Measurements from ENCODE around the gene GPATCH8.

Gene GPATCH8

DNA sequence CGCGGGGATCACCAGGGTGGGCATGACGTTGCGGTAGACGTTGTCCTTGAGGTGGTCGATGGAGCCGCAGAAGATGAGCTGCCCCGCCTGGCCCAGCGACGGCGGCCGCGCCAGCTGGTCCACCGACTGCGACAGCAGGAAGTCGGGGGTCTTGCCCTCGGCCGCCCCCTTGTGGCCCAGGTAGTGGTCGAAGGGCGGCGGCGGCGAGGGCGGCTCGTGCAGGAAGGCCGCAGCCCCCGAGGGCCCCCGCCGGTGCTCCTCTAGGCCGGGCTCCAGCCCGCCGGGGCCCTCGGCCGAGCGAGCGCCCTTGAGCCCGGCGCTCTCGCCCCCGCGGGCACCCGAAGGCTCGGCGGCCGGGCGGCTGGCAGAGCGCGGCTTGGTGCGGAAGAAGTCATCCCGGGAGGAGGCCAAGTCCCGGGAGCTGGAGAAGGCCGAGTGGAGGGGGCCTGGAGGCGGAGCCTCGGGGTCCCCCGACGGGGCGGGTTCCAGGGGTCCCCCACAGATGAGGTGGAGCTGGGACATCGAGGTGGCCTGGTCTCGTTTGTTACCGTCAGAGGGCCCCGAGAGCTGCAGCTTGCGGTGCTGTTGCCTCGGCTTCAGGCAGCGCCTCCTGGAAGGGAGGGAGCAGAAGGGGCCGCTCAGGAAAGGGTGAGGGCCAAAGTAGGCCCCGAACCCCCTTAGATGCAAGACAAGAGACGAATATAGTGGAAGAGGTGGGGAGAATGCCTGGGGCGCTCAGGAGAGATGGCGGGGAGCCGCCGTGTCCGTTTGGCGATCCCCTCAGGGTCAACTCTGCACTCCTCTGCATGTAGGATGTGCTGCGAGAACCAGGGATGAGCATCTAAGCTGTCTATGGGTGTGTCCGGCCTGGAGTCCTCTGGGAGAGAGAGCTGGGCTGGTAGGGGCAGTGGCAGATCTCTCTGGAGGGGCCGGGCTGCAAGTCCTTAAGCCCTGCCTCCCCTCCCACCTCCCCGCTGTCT lies 148.3 kb downstream of the GPATCH8 start:
- DNase-seq (ENCODE audit: low spot score), result no peak

DNA sequence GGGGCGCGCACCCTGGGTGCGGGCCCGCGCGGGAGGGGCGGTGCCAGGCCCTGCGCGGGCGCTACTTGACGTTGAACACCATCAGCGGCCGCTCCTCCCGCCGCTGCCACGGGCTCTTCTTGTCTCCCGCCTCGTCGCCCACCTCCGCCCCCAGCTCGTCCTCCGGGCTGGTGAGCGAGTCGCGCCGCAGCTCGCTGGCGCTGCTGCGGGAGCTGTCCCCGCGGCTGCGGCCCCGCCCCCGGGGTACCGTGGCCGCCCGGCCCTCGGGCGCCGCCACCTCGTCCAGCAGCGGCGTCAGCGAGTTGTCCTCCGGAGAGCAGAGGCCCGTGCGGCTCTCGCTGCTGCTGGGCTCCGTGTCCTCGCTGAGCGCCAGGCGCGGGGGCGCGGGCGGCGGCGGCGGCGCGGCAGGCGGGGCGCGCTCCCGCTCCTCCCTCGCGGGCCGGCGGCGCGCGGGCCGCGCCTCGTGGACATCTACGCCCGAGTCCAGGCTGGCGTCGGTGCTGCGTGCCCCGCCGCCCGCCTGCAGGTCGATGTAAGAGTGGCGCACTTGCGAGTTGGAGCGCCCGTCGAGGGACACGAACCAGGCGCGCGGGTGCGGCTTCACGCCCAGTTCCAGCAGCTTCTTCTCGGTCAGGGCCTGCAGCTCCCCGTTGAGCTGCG lies 149.4 kb downstream of the GPATCH8 start:
- no peak for DNase-seq (ENCODE audit: low spot score)

DNA sequence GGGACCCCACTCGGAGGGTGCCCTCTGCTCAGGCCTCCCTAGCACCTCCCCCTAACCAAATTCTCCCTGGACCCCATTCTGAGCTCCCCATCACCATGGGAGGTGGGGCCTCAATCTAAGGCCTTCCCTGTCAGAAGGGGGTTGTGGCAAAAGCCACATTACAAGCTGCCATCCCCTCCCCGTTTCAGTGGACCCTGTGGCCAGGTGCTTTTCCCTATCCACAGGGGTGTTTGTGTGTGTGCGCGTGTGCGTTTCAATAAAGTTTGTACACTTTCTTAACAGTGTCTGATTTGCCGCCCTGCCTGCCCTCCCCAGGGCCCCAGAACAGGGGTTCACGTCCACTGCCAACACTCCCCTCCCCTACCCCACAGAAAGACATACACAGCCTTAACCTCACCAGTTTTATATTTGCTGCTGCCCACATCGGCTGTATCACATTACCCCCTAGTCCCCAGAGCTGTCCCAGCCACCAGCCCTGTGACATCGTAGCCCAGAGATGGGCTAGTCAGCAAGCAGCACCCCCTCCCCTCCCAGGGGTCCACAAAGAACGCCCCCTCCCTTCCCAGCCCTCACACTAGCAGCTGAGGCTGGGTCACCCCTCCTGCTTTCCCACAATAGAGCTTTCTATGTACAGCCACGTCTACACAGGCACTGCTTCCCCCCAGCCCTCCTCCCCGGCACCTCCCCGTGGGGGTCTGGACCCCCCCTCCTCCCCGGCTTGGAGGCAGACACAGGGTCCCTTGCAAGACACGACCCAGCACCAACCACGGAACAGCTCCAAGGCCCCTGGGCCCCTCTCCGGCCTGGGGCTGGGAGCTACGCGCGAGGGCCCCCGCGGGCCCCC lies 150.2 kb downstream of the GPATCH8 start:
- no peak for DNase-seq (ENCODE audit: low spot score)

DNA sequence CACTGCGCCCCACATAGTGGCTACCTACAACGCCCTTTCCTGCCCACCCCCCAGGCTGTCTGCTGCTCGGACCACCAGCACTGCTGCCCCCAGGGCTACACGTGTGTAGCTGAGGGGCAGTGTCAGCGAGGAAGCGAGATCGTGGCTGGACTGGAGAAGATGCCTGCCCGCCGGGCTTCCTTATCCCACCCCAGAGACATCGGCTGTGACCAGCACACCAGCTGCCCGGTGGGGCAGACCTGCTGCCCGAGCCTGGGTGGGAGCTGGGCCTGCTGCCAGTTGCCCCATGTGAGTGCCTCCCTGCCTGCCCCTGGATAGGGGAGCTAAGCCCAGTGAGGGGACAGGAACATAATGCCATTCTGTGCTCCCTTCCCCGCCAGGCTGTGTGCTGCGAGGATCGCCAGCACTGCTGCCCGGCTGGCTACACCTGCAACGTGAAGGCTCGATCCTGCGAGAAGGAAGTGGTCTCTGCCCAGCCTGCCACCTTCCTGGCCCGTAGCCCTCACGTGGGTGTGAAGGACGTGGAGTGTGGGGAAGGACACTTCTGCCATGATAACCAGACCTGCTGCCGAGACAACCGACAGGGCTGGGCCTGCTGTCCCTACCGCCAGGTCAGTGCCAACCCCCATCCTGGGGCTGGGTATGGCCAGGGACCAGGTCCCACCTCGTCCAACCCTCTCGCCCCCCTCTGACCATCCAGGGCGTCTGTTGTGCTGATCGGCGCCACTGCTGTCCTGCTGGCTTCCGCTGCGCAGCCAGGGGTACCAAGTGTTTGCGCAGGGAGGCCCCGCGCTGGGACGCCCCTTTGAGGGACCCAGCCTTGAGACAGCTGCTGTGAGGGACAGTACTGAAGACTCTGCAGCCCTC lies 151.0 kb downstream of the GPATCH8 start:
- no peak for DNase-seq (ENCODE audit: low spot score)

DNA sequence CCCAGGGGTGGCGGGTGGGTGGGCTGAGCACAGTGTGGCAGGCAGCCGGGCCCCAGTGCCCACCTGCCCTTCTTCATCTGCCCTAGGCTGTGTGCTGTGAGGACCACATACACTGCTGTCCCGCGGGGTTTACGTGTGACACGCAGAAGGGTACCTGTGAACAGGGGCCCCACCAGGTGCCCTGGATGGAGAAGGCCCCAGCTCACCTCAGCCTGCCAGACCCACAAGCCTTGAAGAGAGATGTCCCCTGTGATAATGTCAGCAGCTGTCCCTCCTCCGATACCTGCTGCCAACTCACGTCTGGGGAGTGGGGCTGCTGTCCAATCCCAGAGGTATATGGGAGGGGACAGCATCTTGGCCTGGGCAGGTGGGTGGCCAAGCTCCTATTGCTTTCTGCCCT lies 151.7 kb downstream of the GPATCH8 start:
- DNase-seq (ENCODE audit: low spot score), result no peak

DNA sequence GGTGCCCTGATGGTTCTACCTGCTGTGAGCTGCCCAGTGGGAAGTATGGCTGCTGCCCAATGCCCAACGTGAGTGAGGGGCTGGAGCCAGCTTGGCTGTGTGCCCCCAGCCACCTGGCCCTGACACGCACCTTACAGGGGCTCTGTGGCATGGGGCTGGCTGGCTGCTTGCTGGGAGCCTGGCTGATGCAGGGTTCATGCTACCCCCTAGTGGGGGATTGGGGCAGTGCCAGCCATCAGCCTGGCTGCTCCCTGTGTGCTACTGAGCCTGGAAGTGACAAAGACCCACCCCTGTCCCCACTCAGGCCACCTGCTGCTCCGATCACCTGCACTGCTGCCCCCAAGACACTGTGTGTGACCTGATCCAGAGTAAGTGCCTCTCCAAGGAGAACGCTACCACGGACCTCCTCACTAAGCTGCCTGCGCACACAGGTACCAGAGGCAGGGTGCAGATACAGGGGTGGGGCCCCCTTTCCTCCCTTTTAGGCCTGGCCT lies 152.4 kb downstream of the GPATCH8 start:
- peak; percentile 82 for DNase-seq (ENCODE audit: low spot score)

DNA sequence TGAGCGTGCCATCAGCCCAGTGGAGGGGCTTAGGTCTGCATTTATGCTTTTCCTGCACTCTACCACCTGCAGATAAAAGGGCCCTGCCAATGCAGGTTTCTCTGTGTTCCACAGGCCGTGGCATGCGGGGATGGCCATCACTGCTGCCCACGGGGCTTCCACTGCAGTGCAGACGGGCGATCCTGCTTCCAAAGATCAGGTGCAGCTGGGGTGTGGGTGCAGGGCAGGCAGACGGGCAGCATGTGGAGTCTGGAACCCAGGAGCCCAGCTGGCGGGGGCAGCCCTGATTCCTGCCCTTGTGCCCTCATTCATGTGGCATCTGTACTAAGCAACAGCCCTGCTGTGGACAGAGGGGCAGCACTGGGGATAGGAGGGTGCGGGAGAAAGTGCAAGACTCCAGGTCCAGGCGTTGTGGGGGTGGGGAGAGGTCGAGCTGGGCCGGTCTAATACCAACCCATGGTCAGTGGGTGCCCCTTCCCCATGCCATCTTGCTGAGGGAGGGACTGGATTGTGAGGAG lies 153.6 kb downstream of the GPATCH8 start:
- DNase-seq (ENCODE audit: low spot score), result no peak

DNA sequence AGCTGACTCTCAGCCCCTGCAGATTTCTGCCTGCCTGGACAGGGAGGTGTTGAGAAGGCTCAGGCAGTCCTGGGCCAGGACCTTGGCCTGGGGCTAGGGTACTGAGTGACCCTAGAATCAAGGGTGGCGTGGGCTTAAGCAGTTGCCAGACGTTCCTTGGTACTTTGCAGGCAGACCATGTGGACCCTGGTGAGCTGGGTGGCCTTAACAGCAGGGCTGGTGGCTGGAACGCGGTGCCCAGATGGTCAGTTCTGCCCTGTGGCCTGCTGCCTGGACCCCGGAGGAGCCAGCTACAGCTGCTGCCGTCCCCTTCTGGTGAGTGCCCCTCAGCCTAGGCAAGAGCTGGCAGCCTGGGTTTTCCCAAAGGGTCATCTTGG lies 154.2 kb downstream of the GPATCH8 start:
- no peak for DNase-seq (ENCODE audit: low spot score)

DNA sequence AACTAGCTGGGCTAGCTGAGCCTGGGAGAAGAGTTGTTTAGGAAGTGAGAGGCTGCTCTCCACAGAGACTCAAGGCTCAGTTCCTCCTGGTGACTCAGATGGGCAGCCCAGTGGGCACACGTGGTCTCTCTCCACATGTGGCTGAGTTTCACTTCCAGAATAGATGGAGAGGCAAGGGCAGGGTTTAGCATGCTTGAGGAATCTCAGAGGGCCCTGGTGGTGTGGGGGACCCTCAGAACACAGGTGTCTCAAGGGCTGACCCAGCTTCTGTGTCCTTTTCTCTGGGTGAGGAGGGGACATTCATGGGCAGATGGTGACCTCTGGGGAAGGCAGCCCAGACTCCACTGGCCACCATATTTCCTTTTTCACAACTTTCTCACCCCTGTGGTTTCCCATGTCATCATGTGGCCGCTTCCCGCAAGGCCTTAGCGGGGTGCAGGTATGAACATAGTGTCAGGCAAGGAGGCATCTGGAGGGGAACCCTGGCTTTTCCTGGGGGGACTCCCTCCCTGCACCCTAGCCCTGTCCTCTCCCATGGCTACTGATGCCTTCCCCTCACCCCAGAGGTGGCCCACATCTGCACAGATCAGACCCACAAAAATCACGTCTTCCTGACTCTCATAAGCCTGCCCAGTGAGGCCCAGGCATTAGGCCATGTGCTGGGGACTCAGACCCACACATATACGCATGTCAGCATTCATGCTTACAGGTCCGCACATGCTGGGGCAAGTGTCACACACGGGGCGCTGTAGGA lies 154.8 kb downstream of the GPATCH8 start:
- DNase-seq (ENCODE audit: low spot score), result peak; percentile 83
